B cell (primary cell): ENCODE measurements around the gene COG7.

ENCODE experiments used
- CTCF ChIP-seq: fragments of 200-600 bp; IDR thresholded peaks from one replicate; pipeline ENCODE4 v1.8.0; 2022; ENCODE audit warnings: antibody characterized with exemption, mild to moderate bottlenecking
- EZH2 ChIP-seq: IDR thresholded peaks from 2 replicates; pipeline ENCODE4 v1.6.1; 2012; ENCODE audit warnings: borderline replicate concordance, low read depth, mild to moderate bottlenecking, moderate library complexity, low read length; ENCODE audit not compliant: insufficient read depth, poor library complexity, severe bottlenecking

- no peak for TF ChIP-seq CTCF
- no peak for TF ChIP-seq EZH2
Observed at GRCh38 chr16:23385441-23385840, 67.5 kb downstream of the COG7 start.
